NCI-H446 (cell line): ENCODE data around the gene TRAF6.
A peak's percentile ranks its signal among the peaks of the same experiment; 100 is the strongest.
"Not testable (repeated sequence)": the region's sequence is repeated elsewhere in the genome, so short reads cannot be mapped to it uniquely, and the experiment has no call there.

Experiments used
- DNase-seq, 2 experiments: peaks; one replicate each; lab custom pipeline; 2025; lab: John Stamatoyannopoulos, UW

The TRAF6 gene

GRCh38 chr11:36509694-36510593 lies at the start of gene TRAF6:
TSS of gene TRAF6 (minus strand) at chr11:36510272. CDS start at chr11:36501515, 8,757 bp downstream.
- peak; percentile 57 to 88 for DNase-seq

- no peak for DNase-seq
These were observed 48.7 kb upstream of the TRAF6 start for GRCh38 chr11:36558571-36559413.

GRCh38 chr11:36557991-36558390 lies 47.9 kb upstream of the TRAF6 start:
- no peak for DNase-seq

GRCh38 chr11:36557390-36557789 lies 47.3 kb upstream of the TRAF6 start:
- not testable (repeated sequence) for DNase-seq

GRCh38 chr11:36550385-36551115 lies 40.5 kb upstream of the TRAF6 start:
- DNase-seq: no peak

- DNase-seq: peak in 1 of 2 experiments; percentile 4
These were observed 30.9 kb upstream of the TRAF6 start for GRCh38 chr11:36540998-36541397.

- no peak for DNase-seq
These were observed 24.3 kb upstream of the TRAF6 start for GRCh38 chr11:36534276-36534840.

GRCh38 chr11:36532941-36533601 lies 23.0 kb upstream of the TRAF6 start:
- no peak for DNase-seq

GRCh38 chr11:36530840-36531239 lies 20.8 kb upstream of the TRAF6 start:
- DNase-seq: no peak

GRCh38 chr11:36513965-36514364 lies 3.9 kb upstream of the TRAF6 start:
- DNase-seq: peak in 1 of 2 experiments; percentile 7

GRCh38 chr11:36512016-36512415 lies 1.9 kb upstream of the TRAF6 start:
- DNase-seq: no peak

- not testable (repeated sequence) for DNase-seq
These were observed 990 bp upstream of the TRAF6 start for GRCh38 chr11:36511062-36511461.

GRCh38 chr11:36510594-36510942 lies 496 bp upstream of the TRAF6 start:
- DNase-seq: no peak

- no peak for DNase-seq
These were observed 852 bp downstream of the TRAF6 start for GRCh38 chr11:36509201-36509639.

- DNase-seq: no peak
These were observed 1.3 kb downstream of the TRAF6 start for GRCh38 chr11:36508743-36509142.

- DNase-seq: no peak
These were observed 2.1 kb downstream of the TRAF6 start for GRCh38 chr11:36507824-36508489.

GRCh38 chr11:36501236-36501635 lies 8.8 kb downstream of the TRAF6 start:
- no peak for DNase-seq

GRCh38 chr11:36500315-36500721 lies 9.8 kb downstream of the TRAF6 start:
- no peak for DNase-seq

GRCh38 chr11:36499315-36499714 lies 10.8 kb downstream of the TRAF6 start:
- DNase-seq: no peak

GRCh38 chr11:36498721-36499120 lies 11.4 kb downstream of the TRAF6 start:
- no peak for DNase-seq

GRCh38 chr11:36493332-36493731 lies 16.7 kb downstream of the TRAF6 start:
- DNase-seq: no peak
